ENCODE results near the gene FRY. TPM values are rescaled to one million over a fixed set of nuclear protein-coding genes. Genes with fewer than 3 reads are reported as not detected.

Gene FRY
- polyA plus RNA-seq, 1 donor, result 49.9 TPM

- no peak for DNase-seq
Observed at GRCh38 chr13:32134241-32135055, 102.9 kb downstream of the FRY start.

- DNase-seq, result no peak
Observed at GRCh38 chr13:32135056-32135390, 103.4 kb downstream of the FRY start.

DNA sequence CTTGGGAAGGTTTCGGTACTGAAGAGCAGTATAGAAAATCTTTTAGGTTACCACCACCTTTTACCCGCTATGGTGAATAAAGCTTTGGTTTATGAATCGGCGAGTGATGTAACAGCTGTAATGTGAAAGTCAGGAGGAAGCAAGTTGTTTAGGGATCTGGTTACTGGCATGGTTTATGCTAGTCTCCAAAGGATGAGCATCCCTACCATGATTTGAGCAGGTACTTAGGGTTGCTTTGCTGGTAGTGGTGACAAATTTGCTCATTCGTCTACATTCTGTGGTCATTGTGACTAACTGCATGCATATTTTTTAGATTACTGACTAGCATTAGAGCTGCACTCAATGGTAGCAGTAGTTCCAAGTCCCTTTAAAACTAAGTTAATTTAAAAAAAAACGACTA lies 104.1 kb downstream of the FRY start:
- DNase-seq, result no peak

DNA sequence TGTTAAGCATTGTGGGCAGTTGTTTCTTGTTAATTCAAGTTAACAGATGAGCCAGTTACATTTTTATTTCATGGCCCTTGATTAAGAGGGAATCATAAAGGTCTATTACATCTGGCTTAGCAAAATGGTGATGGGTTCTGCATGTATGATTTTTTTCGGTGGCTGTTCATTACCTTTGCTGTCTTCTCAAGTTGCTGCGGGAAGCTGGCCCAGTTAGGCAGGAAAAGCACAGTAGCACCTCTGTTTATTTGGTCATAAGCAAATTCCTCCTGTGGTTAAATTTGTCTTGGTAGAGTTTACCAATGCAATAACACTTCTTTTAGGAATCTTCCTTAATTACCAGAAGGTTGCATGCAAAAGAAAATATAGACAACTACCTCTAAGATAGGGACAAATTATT lies 104.5 kb downstream of the FRY start:
- no peak for DNase-seq

GRCh38 chr13:32136716-32137115 lies 105.1 kb downstream of the FRY start:
- no peak for DNase-seq

DNA sequence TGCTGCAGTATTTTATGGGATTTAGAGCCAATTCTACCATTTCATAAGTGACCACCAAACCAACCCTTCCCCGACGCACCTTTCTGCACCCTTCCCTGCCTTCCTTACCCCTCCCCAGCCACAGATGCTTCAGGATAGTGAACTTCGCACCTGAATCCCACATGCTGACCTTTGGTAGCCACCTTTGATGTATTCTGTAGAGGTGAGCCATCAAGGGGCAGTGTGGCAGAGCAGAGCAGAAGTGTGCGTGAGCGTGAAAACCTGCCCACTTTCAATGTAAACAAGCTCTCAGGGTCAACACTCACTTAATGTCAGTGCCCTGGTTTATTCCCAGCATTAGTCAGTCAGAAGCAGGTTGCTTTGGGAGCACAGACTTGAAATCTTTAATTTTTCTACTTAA lies 107.7 kb downstream of the FRY start:
- DNase-seq, result no peak

GRCh38 chr13:32140109-32140508 lies 108.5 kb downstream of the FRY start:
- no peak for DNase-seq

- no peak for DNase-seq
Observed at GRCh38 chr13:32141462-32141861, 109.9 kb downstream of the FRY start.

- DNase-seq, result no peak
Observed at GRCh38 chr13:32142115-32142514, 110.5 kb downstream of the FRY start.

GRCh38 chr13:32142956-32143375 lies 111.4 kb downstream of the FRY start:
- peak; percentile 7 for DNase-seq

DNA sequence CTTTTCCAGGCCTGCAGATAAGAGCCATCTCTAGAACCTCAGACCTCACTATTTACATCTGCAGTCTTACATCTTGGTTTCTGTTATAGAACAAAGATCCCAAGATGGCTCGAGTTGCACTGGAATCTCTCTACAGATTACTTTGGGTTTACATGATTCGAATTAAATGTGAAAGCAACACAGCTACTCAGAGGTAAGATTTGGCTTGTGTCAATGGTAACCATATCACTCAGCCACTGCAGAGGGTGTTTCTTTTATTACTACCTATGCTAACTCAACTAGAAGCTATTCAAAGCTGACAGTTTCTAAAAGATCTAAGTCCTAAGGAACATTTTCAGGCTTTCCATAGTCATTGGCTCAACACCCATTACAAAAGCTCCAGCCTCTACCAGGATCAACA lies 115.6 kb downstream of the FRY start:
- no peak for DNase-seq

GRCh38 chr13:32147976-32148375 lies 116.4 kb downstream of the FRY start:
- DNase-seq, result no peak

GRCh38 chr13:32150239-32150638 lies 118.7 kb downstream of the FRY start:
- DNase-seq, result no peak

DNA sequence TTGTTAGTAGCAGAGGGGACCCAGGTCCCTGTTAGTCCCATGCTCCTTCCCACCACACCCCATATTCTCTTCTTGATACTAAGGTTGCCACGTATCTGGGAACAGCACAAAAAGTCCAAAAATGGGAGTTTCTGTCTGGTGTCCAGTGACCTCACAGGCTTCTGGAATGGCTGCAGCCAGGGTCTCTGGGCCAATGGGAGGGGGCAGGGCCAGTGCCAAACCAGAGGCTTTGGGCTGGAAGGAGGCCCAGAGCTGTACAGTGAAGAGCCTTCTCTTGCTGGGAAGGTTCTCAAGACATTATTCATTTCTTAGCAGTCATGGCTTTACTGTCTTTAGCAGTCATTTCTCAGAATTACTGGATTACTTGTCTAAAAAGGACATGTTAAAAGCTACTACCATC lies 119.2 kb downstream of the FRY start:
- no peak for DNase-seq

GRCh38 chr13:32151240-32151639 lies 119.7 kb downstream of the FRY start:
- no peak for DNase-seq

DNA sequence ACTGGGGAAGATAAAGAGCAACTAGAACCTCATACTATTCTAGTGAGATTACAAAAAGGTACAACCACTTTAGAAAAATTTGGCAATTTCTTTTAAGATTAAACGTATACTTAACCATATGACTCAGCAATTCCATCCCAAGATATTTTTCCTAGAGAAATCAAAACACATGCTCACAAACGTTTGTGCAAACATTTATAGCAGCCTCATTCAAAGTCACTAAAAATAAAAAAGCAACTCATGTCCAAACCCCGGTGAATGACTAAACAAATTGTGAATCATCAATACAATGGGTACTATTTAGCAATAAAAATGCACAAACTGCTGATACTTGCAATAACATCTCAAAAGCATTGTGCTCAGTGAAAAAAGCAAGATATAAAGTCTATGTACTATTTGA lies 121.5 kb downstream of the FRY start:
- DNase-seq, result no peak

GRCh38 chr13:32159137-32159869 lies 127.7 kb downstream of the FRY start:
- peak; percentile 33 for DNase-seq

DNA sequence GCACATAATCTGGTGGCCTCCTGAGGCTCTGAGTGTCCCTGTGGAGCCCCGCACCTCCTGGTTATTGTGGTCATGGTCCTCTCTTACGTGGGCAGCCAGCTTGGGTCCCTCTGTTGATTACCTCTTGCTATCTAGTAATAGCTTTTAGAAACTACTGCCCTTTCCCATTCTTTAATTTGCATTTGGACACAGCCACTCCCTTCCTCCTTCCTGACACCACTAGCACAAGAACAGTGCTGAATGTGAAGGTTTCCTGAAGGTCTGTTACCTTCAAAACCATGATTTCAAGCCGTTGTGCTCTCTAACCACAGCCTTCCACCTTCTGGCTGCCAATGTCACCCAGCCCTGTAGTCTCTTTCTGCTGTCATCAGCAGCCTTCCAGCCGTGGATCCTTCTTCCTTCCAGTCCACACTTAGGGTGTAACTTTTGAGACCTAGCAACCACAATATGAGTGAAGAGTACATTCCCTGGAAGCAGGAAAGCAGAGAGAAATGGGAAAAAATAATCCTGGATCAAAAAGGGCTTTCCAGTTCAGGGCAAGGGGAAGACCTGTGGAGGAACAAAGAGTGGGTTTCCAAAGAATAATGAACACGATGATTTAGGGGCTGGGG lies 130.9 kb downstream of the FRY start:
- DNase-seq, result no peak

GRCh38 chr13:32164622-32165268 lies 133.2 kb downstream of the FRY start:
- DNase-seq, result peak; percentile 57

DNA sequence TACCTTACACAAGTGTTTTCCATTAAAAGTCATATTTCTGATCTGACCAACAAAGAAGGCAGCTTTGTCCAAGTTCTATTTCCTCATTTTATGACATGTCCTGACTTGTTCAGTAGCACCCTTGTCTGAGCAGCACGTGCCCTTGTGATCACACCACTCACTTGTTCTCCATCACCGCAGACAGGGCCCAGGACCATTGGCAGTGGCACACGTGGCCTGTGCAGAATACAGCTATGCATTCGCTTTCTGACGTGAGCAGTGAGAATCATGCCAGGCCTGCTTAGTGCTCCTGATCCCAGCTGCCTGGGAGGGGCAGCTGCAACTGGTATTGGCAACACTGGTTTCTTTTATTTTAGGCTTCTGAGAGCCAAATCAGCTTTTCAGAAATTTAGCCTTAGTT lies 134.2 kb downstream of the FRY start:
- DNase-seq, result no peak

- DNase-seq, result no peak
Observed at GRCh38 chr13:32168131-32168530, 136.6 kb downstream of the FRY start.

DNA sequence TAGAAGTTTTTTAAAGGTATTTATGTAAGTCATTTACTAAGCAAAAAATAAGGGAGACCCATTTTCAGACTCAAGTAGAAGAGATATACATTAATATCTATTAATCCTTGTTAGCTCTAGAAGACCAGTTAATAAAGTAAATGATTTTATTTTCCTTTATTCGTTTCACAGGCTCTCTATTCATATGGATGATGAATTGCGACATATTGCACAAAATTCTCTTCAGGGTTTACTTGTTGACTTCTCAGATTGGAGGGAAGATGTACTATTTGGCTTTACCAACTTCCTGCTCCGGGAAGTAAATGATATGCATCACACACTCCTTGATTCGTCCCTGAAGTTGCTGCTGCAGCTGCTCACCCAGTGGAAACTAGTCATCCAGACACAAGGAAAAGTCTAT lies 139.3 kb downstream of the FRY start:
- DNase-seq, result no peak

GRCh38 chr13:32173881-32174280 lies 142.3 kb downstream of the FRY start:
- DNase-seq, result no peak
